Smooth muscle cell (in vitro differentiated cells): Measurements from ENCODE around the gene KIF13A. TPM values are rescaled to one million over a fixed set of nuclear protein-coding genes. Genes with fewer than 3 reads are reported as not detected.
"Not testable (repeated sequence)": the region's sequence is repeated elsewhere in the genome, so short reads cannot be mapped to it uniquely, and the experiment has no call there.

Experiments used
- DNase-seq: peaks from one replicate; lab custom pipeline; 2025; ENCODE audit not compliant: unreplicated experiment; lab: John Stamatoyannopoulos, UW
- H2AFZ ChIP-seq: fragments of 200-600 bp; sonication (generic); 2 replicates; pipeline ENCODE4 v1.6.0; 2016; ENCODE audit warnings: antibody characterized with exemption, low read depth, mild to moderate bottlenecking
- H3F3A ChIP-seq: fragments of 200-600 bp; sonication (generic); 2 replicates; pipeline ENCODE4 v1.6.0; 2017; ENCODE audit warnings: antibody characterized with exemption, low read depth
- H3K27ac ChIP-seq: fragments of 200-600 bp; sonication (generic); 2 replicates; pipeline ENCODE4 v1.5.1; 2016; ENCODE audit warnings: low read depth, mild to moderate bottlenecking
- H3K27me3 ChIP-seq: fragments of 200-600 bp; sonication (generic); 2 replicates; pipeline ENCODE4 v1.6.1; 2016; ENCODE audit warnings: low read depth, mild to moderate bottlenecking
- H3K36me3 ChIP-seq: fragments of 200-600 bp; sonication (generic); 2 replicates; pipeline ENCODE4 v1.5.1; 2016; ENCODE audit warnings: low read depth
- H3K4me1 ChIP-seq: fragments of 200-600 bp; sonication (generic); 2 replicates; pipeline ENCODE4 v1.5.1; 2016; ENCODE audit warnings: low read depth
- H3K4me2 ChIP-seq: fragments of 200-600 bp; sonication (generic); 2 replicates; pipeline ENCODE4 v1.6.0; 2016; ENCODE audit warnings: mild to moderate bottlenecking
- H3K4me3 ChIP-seq: fragments of 200-600 bp; sonication (generic); 2 replicates; pipeline ENCODE4 v1.5.1; 2016; ENCODE audit warnings: mild to moderate bottlenecking
- H3K79me2 ChIP-seq: fragments of 200-600 bp; sonication (generic); 2 replicates; pipeline ENCODE4 v1.6.0; 2016; ENCODE audit warnings: low read depth, mild to moderate bottlenecking
- H3K9ac ChIP-seq: fragments of 200-600 bp; sonication (generic); 2 replicates; pipeline ENCODE4 v1.6.0; 2016; ENCODE audit warnings: low read depth
- H3K9me3 ChIP-seq: fragments of 200-600 bp; sonication (generic); replicated peaks from 2 replicates; pipeline ENCODE4 v1.5.1; 2016; ENCODE audit warnings: low read depth
- H4K20me1 ChIP-seq: fragments of 200-600 bp; sonication (generic); 2 replicates; pipeline ENCODE4 v1.6.0; 2016; ENCODE audit warnings: low read depth
- CTCF ChIP-seq: fragments of 200-600 bp; sonication (generic); IDR thresholded peaks from 2 replicates; pipeline ENCODE4 v1.5.1; 2017; ENCODE audit warnings: borderline replicate concordance, mild to moderate bottlenecking, antibody characterized with exemption; ENCODE audit not compliant: insufficient read depth, poor library complexity, severe bottlenecking
- WGBS: methylation state at CpG from one replicate; pipeline ENCODE4 v1.1.7; 2016; ENCODE audit warnings: low lambda C conversion rate; 5-methylcytosine and 5-hydroxymethylcytosine counted together
- polyA plus RNA-seq: library from polyadenylated mRNA; unstranded; fragments of >200 nt; fragmentation: Nextera tagmentation; extraction: Ambion mirVana; gene quantifications from 2 replicates; pipeline ENCODE4 v1.2.1, GENCODE V29; 2016
- total RNA-seq: library from RNA; depleted of rRNA; stranded (reverse); fragments of >200 nt; gene quantifications from 2 replicates; pipeline ENCODE4 v1.2.3, GENCODE V29; 2014

The KIF13A gene
- total and polyA plus RNA-seq, 2 experiments from 2014 or later = 10.4 to 28.4 TPM

- H3K79me2 ChIP-seq = no peaks in the 10 kb centered on the region
Measured at GRCh38 chr6:17861361-17861760, 126.1 kb downstream of the KIF13A start.

GRCh38 chr6:17859846-17860245 is 127.6 kb downstream of the KIF13A start:
- 94% methylated on average over 4 of the region's 4 CpGs for WGBS

More at GRCh38 chr6:17861361-17861760, 126.1 kb downstream of the KIF13A start:
- Histone ChIP-seq H4K20me1 (no peaks in the 10 kb centered on the region), H3K9me3 (no peaks in the 10 kb centered on the region), H3F3A (peaks cover 30% of the 10 kb centered on the region), H3K4me2 (no peak overlapping the region), H3K4me3 (no peak overlapping the region), H3K36me3 (no peaks in the 10 kb centered on the region), H3K27me3 (no peaks in the 10 kb centered on the region), H3K4me1 (peaks cover 14% of the 10 kb centered on the region), H3K9ac (no peak overlapping the region), H2AFZ (no peak overlapping the region), H3K27ac (no peak overlapping the region)
- DNase-seq = no peak
- 100% methylated on average over 1 of the region's 1 CpG for WGBS
- no peak for TF ChIP-seq CTCF

GRCh38 chr6:17858584-17858983 is 128.9 kb downstream of the KIF13A start:
- Histone ChIP-seq H4K20me1 (no peaks in the 10 kb centered on the region), H3K27ac (no peak overlapping the region), H3K4me2 (no peak overlapping the region), H3K79me2 (no peaks in the 10 kb centered on the region), H3K9ac (no peak overlapping the region), H3K4me1 (peaks cover 4% of the 10 kb centered on the region), H3K9me3 (no peaks in the 10 kb centered on the region), H2AFZ (no peak overlapping the region), H3K27me3 (no peaks in the 10 kb centered on the region), H3K36me3 (no peaks in the 10 kb centered on the region), H3K4me3 (no peak overlapping the region), H3F3A (peaks cover 8% of the 10 kb centered on the region)
- no peak for TF ChIP-seq CTCF
- DNase-seq = no peak

More at GRCh38 chr6:17859846-17860245, 127.6 kb downstream of the KIF13A start:
- Histone ChIP-seq H3F3A (peaks cover 18% of the 10 kb centered on the region), H3K79me2 (no peaks in the 10 kb centered on the region), H3K27me3 (no peaks in the 10 kb centered on the region), H3K4me3 (no peak overlapping the region), H3K36me3 (no peaks in the 10 kb centered on the region), H2AFZ (no peak overlapping the region), H3K27ac (no peak overlapping the region), H3K9me3 (no peaks in the 10 kb centered on the region), H3K9ac (no peak overlapping the region), H3K4me2 (no peak overlapping the region), H4K20me1 (no peaks in the 10 kb centered on the region), H3K4me1 (peaks cover 12% of the 10 kb centered on the region)
- DNase-seq = no peak
- TF ChIP-seq CTCF = no peak

GRCh38 chr6:17857188-17857587 is 130.2 kb downstream of the KIF13A start:
- not testable (repeated sequence) for H3F3A ChIP-seq, H3K27ac ChIP-seq, H2AFZ ChIP-seq, DNase-seq, H3K27me3 ChIP-seq, H3K4me3 ChIP-seq, H3K36me3 ChIP-seq, H3K9me3 ChIP-seq, H3K4me1 ChIP-seq, H3K79me2 ChIP-seq, H4K20me1 ChIP-seq, H3K9ac ChIP-seq, H3K4me2 ChIP-seq
- WGBS = 93% methylated on average over 7 of the region's 7 CpGs
